ENCODE results near the gene SULT4A1.

GRCh38 chr22:43827926-43828724, 34.2 kb downstream of the SULT4A1 start:
- TF ChIP-seq EZH2 (IDR thresholded peaks at IDR 0.05) (no peak), POLR2AphosphoS5 (IDR thresholded peaks at IDR 0.05; ENCODE audit: borderline replicate concordance, low read depth, low read length) (no peak), FOXP2 (optimal IDR thresholded peaks at IDR 0.05; ENCODE audit: control extremely low read depth, extremely low read length, insufficient read depth) (no peak)

Data from SK-N-MC (cell line).